T-cell (primary cell): ENCODE results near the gene PSMB11. TPM values are rescaled to one million over a fixed set of nuclear protein-coding genes. Genes with fewer than 3 reads are reported as not detected.

Source experiments
- ATAC-seq, 4 experiments: fragments of 200-7000 bp in 3 of 4; fragments of 150-1000 bp in 1 of 4; cut with Tn5 transposase; replicated peaks in 1 of 4; 1 replicate in 3 of 4; 2 replicates in 1 of 4; pipeline ENCODE4 v1.10.0; 2021; ENCODE audit warnings: moderate library complexity in 3 of 4, mild to moderate bottlenecking in 2 of 4, moderate number of reproducible peaks in 1 of 4
- CTCF ChIA-PET, 2 donors: fragments of 300-600 bp; sonication (Branson Sonifier 250); formaldehyde crosslinking; loops; one replicate each; lab custom pipeline; 2022; ENCODE audit warnings: antibody characterized with exemption in 2 of 2; lab: Charles Lee
- POLR2A ChIA-PET, 2 donors: fragments of 300-600 bp; sonication (Branson Sonifier 250); formaldehyde crosslinking; loops; one replicate each; lab custom pipeline; 2022; ENCODE audit warnings: antibody characterized with exemption in 2 of 2; lab: Charles Lee
- DNase-seq, 35 experiments: peaks; one replicate each; pipeline versions ENCODE4 v3.0.0 to v3.0.0-alpha.2; 2013 to 2023
- H3K27ac ChIP-seq: one replicate; pipeline ENCODE4 v1.5.1; 2013; ENCODE audit warnings: low read length
- H3K27me3 ChIP-seq, 2 experiments: replicated peaks in 1 of 2; 1 replicate in 1 of 2; 2 replicates in 1 of 2; pipeline versions ENCODE4 v1.6.1 to v1.7.0; 2013; ENCODE audit warnings: low read length in 1 of 2, mixed read lengths in 1 of 2; ENCODE audit not compliant: control insufficient read depth in 2 of 2, insufficient read depth in 2 of 2; ENCODE audit errors: extremely low read depth in 1 of 2
- H3K36me3 ChIP-seq, 2 donors: 1 replicate in 1 of 2; 2 replicates in 1 of 2; pipeline versions ENCODE4 v1.6.1 to v1.7.0; 2013; ENCODE audit warnings: low read length in 1 of 2; ENCODE audit not compliant: control insufficient read depth in 2 of 2, insufficient read depth in 1 of 2; ENCODE audit errors: extremely low read depth in 1 of 2
- H3K4me1 ChIP-seq, 2 experiments: 1 replicate in 1 of 2; 2 replicates in 1 of 2; pipeline versions ENCODE4 v1.6.1 to v1.7.0; 2013; ENCODE audit warnings: low read length in 2 of 2, mixed read lengths in 1 of 2; ENCODE audit not compliant: insufficient read depth in 2 of 2, control insufficient read depth in 1 of 2; ENCODE audit errors: extremely low read depth in 1 of 2
- H3K4me3 ChIP-seq, 2 donors: 1 replicate in 1 of 2; 2 replicates in 1 of 2; pipeline versions ENCODE4 v1.5.1 to v1.7.0; 2013; ENCODE audit warnings: mild to moderate bottlenecking in 2 of 2, low read length in 1 of 2, moderate library complexity in 1 of 2; ENCODE audit not compliant: control insufficient read depth in 1 of 2; ENCODE audit errors: extremely low read depth in 1 of 2
- H3K9me3 ChIP-seq: 2 replicates; pipeline ENCODE4 v1.7.0; 2013
- H3K27ac Mint-ChIP-seq, 2 donors: one replicate each; pipeline ENCODE4 v1.8.0; 2020 to 2021; ENCODE audit warnings: mild to moderate bottlenecking in 2 of 2, mixed read lengths in 2 of 2
- H3K27me3 Mint-ChIP-seq, 2 donors: one replicate each; pipeline ENCODE4 v1.8.0; 2021 to 2022; ENCODE audit warnings: mixed read lengths in 2 of 2
- H3K36me3 Mint-ChIP-seq: one replicate; pipeline ENCODE4 v1.8.0; 2021; ENCODE audit warnings: mixed read lengths
- H3K4me1 Mint-ChIP-seq, 3 donors: one replicate each; pipeline ENCODE4 v1.8.0; 2020 to 2022; ENCODE audit warnings: mixed read lengths in 3 of 3, mild to moderate bottlenecking in 1 of 3
- H3K4me3 Mint-ChIP-seq, 3 donors: one replicate each; pipeline ENCODE4 v1.8.0; 2020 to 2022; ENCODE audit warnings: mild to moderate bottlenecking in 3 of 3, mixed read lengths in 3 of 3, moderate library complexity in 3 of 3
- H3K9me3 Mint-ChIP-seq, 3 donors: one replicate each; pipeline ENCODE4 v1.8.0; 2020 to 2022; ENCODE audit warnings: mixed read lengths in 3 of 3
- WGBS: methylation state at CpG from one replicate; pipeline ENCODE4 v1.1.5; 2013; ENCODE audit warnings: missing lambda C conversion rate; ENCODE audit not compliant: insufficient coverage; 5-methylcytosine and 5-hydroxymethylcytosine counted together
- total RNA-seq, 35 experiments: library from RNA in 6 of 35; stranded (reverse) in 6 of 35; fragments of 120-200 nt in 1 of 35; gene quantifications; one replicate each; pipeline versions ENCODE4 v1.2.1 to v1.2.4 and lab custom pipeline; 2013 to 2026

The PSMB11 gene
- total RNA-seq, 5 donors from 2014 or later (not counting 1 experiment from before 2014, with no cell fraction given): 0.26 to 0.95 (median 0.54) TPM; not detected in 1

DNA sequence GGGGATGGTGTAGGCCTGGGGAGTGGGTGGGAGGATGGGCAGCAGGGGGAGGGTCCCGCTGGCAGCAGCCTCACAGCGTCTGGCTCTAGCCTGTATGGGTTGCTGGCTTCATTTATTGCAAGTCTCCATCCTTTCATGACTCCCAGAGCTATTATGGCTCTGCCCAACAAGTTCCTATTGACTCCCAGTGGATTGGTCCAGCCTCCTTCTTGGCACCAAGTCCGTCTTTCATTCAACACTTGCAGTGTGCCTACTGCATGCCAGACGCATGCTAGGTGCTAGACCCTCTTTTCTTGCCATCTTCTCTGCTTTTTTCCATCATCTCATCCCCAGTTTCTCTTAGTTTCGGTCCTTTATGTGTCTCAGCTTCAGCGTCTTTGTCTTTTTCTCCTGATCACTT is 1.1 kb downstream of the PSMB11 start:
- Mint-ChIP-seq H3K4me1 (no peaks in the 10 kb centered on the region), H3K36me3 (no peaks in the 10 kb centered on the region), H3K27me3 (peaks cover 0 to 3% of the 10 kb centered on the region in 2 donors), H3K27ac (no peak overlapping the region), H3K9me3 (no peaks in the 10 kb centered on the region), H3K4me3 (no peak overlapping the region)
- ChIA-PET POLR2A (no interaction called here), CTCF (no interaction called here)
- H3K27ac ChIP-seq: no peak overlapping the region
- no peaks in the 10 kb centered on the region for H3K4me1 ChIP-seq
- WGBS: 73% methylated on average over 4 of the region's 6 CpGs
- H3K9me3 ChIP-seq: no peaks in the 10 kb centered on the region
- H3K36me3 ChIP-seq: no peaks in the 10 kb centered on the region
- ATAC-seq (no peak), DNase-seq (no peak)
- peaks cover 0 to 10% of the 10 kb centered on the region in 2 experiments for H3K27me3 ChIP-seq
- no peak overlapping the region for H3K4me3 ChIP-seq

DNA sequence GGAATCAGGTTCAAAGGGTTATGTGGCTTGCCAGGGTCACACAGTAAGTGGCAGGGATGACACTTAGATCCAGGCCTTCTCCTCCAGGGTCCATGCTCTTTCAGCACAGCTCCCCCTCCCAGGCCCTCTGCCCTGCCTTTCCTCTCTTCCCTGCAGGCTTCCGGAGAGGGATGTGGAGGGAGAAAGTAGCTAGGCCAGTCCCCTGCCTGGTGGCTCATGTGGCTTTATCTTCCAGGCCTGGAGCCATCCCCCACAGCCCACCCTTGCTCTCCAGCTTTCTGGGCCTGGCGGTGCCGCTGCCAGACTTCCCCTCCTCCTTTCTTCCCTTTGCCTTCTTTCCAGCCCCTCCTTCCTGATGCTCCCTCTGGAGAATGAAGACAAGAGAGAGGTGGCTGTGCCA is 1.7 kb downstream of the PSMB11 start:
- no peaks in the 10 kb centered on the region for H3K9me3 ChIP-seq
- CTCF ChIA-PET: no interaction called here
- POLR2A ChIA-PET: no interaction called here
- ATAC-seq: no peak
- H3K4me3 ChIP-seq: no peak overlapping the region
- Mint-ChIP-seq H3K27ac (no peak overlapping the region), H3K36me3 (no peaks in the 10 kb centered on the region), H3K27me3 (peaks cover 0 to 3% of the 10 kb centered on the region in 2 donors), H3K4me3 (no peak overlapping the region), H3K9me3 (no peaks in the 10 kb centered on the region), H3K4me1 (no peaks in the 10 kb centered on the region)
- H3K27me3 ChIP-seq: peaks cover 0 to 10% of the 10 kb centered on the region in 2 experiments
- DNase-seq: no peak
- no peak overlapping the region for H3K27ac ChIP-seq
- H3K36me3 ChIP-seq: no peaks in the 10 kb centered on the region
- H3K4me1 ChIP-seq: no peaks in the 10 kb centered on the region
- no CpG with 5 or more reads among the region's 3 CpGs for WGBS

DNA sequence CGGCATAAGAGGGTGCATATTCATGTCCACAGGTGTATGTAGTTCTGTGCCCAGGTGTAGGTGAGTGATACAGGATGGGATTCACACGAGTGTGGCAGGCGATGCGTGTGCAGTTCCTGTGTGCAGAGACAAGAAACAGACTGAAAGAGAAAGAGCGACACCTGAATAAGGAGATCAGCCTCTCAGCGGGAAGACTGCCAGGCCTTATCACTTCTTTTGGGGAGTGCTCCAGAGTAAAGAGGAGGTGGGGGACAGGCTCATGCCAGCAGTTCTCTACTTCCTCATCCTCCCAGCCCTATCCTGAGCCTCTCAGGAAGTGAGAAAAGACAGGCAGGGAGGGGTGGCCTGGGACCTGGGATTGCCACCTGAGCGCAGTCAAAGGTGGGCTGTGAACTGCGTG is 2.8 kb downstream of the PSMB11 start:
- DNase-seq (no peak), ATAC-seq (no peak)
- no peaks in the 10 kb centered on the region for H3K9me3 ChIP-seq
- H3K4me3 ChIP-seq: no peak overlapping the region
- WGBS: 96% methylated on average over 4 of the region's 8 CpGs
- no peaks in the 10 kb centered on the region for H3K36me3 Mint-ChIP-seq
- no peaks in the 10 kb centered on the region for H3K9me3 Mint-ChIP-seq
- no peak overlapping the region for H3K27ac Mint-ChIP-seq
- ChIA-PET CTCF (no interaction called here), POLR2A (no interaction called here)
- peaks cover 0 to 10% of the 10 kb centered on the region in 2 experiments for H3K27me3 ChIP-seq
- no peak overlapping the region for H3K27ac ChIP-seq
- H3K4me3 Mint-ChIP-seq: no peak overlapping the region
- H3K4me1 Mint-ChIP-seq: no peaks in the 10 kb centered on the region
- no peaks in the 10 kb centered on the region for H3K4me1 ChIP-seq
- peaks cover 0 to 3% of the 10 kb centered on the region in 2 donors for H3K27me3 Mint-ChIP-seq
- no peaks in the 10 kb centered on the region for H3K36me3 ChIP-seq

DNA sequence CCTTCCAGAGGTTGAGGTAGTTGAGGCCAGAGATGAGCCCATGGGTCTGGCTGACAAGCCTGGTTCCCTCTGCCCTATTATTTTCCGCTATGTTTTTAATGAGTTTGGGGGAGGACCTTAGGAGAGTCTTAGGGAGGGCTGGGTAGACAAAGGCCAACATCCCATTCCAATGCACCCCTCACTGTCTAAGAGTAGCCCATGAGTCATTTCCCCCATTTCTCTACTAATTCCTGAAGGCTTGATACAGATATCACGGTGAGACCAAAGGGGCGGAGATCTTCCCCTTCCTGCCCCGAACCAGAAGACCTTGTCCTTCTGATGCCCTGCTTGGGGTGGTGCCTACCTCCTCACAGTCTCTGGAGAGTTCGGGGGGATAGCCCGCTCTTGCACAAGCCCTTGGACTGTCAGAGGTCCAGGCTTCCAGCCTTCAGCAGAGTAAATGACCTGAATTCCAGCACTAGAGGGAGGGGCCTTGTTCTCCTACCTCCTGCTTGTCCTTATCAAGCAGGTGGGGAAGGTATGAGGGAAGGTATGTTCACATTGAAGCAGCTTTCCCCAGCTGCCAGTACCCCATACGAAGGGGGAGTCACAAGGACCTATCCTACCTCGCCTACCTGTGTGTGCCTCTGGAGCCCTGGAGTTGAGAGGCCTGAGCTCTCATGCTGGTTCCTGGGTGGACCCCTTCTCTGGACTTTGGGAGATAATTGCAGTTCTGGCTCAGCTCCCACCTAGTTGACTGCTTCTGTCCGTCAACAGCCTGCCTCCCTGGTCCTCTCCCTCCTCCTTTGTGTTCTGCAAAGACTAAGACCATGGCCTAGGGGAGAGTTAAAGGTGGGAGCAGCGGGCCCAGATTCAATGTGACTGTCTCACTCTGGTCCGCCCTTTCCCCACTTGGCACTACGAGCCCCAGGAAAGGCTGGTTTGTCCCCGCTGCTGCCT is 3.7 kb downstream of the PSMB11 start:
- peaks cover 0 to 10% of the 10 kb centered on the region in 2 experiments for H3K27me3 ChIP-seq
- POLR2A ChIA-PET: no interaction called here
- no peak for DNase-seq
- H3K27me3 Mint-ChIP-seq: peaks cover 0 to 3% of the 10 kb centered on the region in 2 donors
- H3K9me3 Mint-ChIP-seq: no peaks in the 10 kb centered on the region
- no peaks in the 10 kb centered on the region for H3K36me3 ChIP-seq
- H3K27ac Mint-ChIP-seq: no peak overlapping the region
- H3K4me3 Mint-ChIP-seq: no peak overlapping the region
- ATAC-seq: no peak
- H3K4me1 ChIP-seq: no peaks in the 10 kb centered on the region
- no peak overlapping the region for H3K4me3 ChIP-seq
- no peaks in the 10 kb centered on the region for H3K36me3 Mint-ChIP-seq
- WGBS: 76% methylated on average over 9 of the region's 13 CpGs
- H3K27ac ChIP-seq: no peak overlapping the region
- CTCF ChIA-PET: interaction anchor here in 1 of 2 donors (1.0 kb wide), 1 partner anchor 59 kb away, joined by 4 read pairs; no protein-coding TSS in a partner anchor
- no peaks in the 10 kb centered on the region for H3K9me3 ChIP-seq
- H3K4me1 Mint-ChIP-seq: no peaks in the 10 kb centered on the region

DNA sequence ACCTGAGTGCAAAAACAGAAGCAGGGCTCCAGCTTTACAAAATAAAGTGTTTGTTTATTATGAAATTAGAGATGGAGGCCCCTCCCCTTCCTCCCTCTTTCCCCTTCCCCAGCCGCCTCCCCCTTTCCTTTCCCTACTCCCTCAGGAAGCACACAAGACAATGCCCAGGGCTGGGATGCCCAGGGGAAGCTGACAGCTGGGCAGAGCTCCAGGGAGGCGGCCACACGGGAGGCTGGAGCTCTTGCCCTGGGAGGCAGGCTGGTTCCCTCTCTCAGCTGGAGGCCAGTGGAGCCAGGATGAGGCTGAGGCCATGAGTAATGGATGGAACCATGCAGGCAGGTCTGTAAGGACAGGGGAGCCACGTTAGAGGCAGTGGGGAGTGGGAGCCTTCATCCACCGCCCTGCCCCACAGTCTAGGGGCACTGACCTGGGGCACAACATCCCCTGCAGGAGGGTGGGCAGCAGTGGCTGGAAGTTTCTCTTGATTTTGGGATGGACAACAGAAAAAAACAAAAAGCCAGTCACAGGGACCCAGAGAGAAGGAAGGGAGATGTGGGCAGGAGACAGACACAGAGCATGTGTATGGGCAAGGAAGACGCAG is 5.1 kb downstream of the PSMB11 start:
- CTCF ChIA-PET: no interaction called here
- POLR2A ChIA-PET: no interaction called here
- peaks cover 0 to 3% of the 10 kb centered on the region in 2 donors for H3K27me3 Mint-ChIP-seq
- H3K9me3 Mint-ChIP-seq: no peaks in the 10 kb centered on the region
- H3K4me3 Mint-ChIP-seq: no peak overlapping the region
- ATAC-seq (no peak), DNase-seq (no peak)
- peaks cover 0 to 5% of the 10 kb centered on the region in 2 experiments for H3K27me3 ChIP-seq
- no peak overlapping the region for H3K4me3 ChIP-seq
- no peaks in the 10 kb centered on the region for H3K4me1 ChIP-seq
- H3K27ac ChIP-seq: no peak overlapping the region
- H3K4me1 Mint-ChIP-seq: no peaks in the 10 kb centered on the region
- no peak overlapping the region for H3K27ac Mint-ChIP-seq
- H3K36me3 Mint-ChIP-seq: no peaks in the 10 kb centered on the region
- H3K9me3 ChIP-seq: no peaks in the 10 kb centered on the region
- H3K36me3 ChIP-seq: no peaks in the 10 kb centered on the region
- WGBS: 75% methylated on average over 3 of the region's 6 CpGs

DNA sequence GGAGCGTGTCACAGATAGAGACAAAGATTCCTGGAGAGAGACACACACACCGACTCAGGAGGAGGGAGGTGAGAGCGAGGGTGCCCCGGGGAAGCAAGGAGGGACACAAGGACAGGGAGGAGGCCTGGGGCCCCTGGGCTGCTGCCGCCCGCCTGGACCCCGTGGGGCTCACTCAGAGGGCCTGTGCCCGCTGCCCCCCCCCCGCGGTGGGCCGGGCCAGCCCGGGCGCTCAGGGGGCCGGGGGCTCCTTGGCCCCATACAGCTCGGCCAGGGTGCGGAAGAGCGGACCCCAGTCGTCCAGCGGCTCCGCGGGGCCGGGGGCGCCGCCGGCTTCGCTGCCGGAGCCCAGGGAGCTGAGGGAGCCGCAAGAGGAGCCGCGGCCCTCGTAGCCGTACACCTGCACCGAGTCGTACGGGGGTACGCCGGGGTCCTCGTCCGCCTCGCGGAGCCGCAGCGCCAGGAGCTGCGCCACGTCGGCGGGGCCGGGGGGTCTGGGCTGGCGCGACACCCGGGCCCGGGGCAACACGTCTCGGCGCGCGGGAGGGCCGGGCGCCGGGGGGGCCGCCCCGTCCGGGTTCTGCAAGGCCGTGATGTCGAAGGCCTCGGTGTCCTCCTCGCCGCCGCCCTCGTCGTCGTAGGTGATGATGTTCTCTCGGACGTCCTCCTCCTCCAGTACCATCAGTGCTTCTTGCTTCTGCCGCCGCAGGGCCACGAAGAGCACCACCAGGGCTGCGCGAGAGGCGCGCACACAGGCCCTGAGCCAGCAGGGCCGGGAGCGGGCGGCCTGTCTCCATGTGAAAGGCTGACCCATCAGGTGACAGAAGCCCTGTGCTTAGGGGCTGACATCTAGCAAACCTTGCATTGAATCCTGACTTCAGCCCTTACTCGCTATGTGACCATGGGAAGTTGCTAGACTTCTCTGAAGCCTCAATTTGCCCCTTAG is 6.0 kb downstream of the PSMB11 start:
- Histone ChIP-seq H3K27ac (no peak overlapping the region), H3K27me3 (peaks cover 0 to 5% of the 10 kb centered on the region in 2 experiments), H3K36me3 (no peaks in the 10 kb centered on the region), H3K4me1 (no peaks in the 10 kb centered on the region), H3K4me3 (no peak overlapping the region), H3K9me3 (no peaks in the 10 kb centered on the region)
- WGBS: 85% methylated on average over 69 of the region's 85 CpGs
- Mint-ChIP-seq H3K36me3 (no peaks in the 10 kb centered on the region), H3K27me3 (peaks cover 0 to 3% of the 10 kb centered on the region in 2 donors), H3K27ac (no peak overlapping the region), H3K9me3 (no peaks in the 10 kb centered on the region), H3K4me1 (no peaks in the 10 kb centered on the region), H3K4me3 (no peak overlapping the region)
- ATAC-seq: no peak
- DNase-seq: no peak
- ChIA-PET CTCF (no interaction called here), POLR2A (no interaction called here)
